Loucy (cell line): ENCODE data around the gene C5AR2.

Source experiments
- CTCF ChIP-seq: fragments of 200-600 bp; sonication (generic); conservative IDR thresholded peaks from 2 replicates; pipeline ENCODE4 v1.5.1; 2014; ENCODE audit warnings: mild to moderate bottlenecking, antibody characterized with exemption, low read length
- EZH2phosphoT487 ChIP-seq: fragments of 200-600 bp; IDR thresholded peaks from 2 replicates; pipeline ENCODE4 v1.6.1; 2018; ENCODE audit warnings: antibody characterized with exemption, mild to moderate bottlenecking, moderate library complexity, borderline replicate concordance

GRCh38 chr19:47372603-47373002 lies 40.6 kb downstream of the C5AR2 start:
- TF ChIP-seq CTCF: no peak
- TF ChIP-seq EZH2phosphoT487: no peak
